Hepatocyte (in vitro differentiated cells): Measurements from ENCODE around the gene OR52H1.

Experiments
- EZH2 ChIP-seq: fragments of 200-600 bp; sonication (generic); IDR thresholded peaks from 2 replicates; pipeline ENCODE4 v1.6.1; 2016; ENCODE audit warnings: antibody characterized with exemption, mild to moderate bottlenecking, borderline replicate concordance
- EZH2phosphoT487 ChIP-seq: fragments of 200-600 bp; sonication (generic); IDR thresholded peaks from one replicate; pipeline ENCODE4 v1.6.1; 2018; ENCODE audit warnings: antibody characterized with exemption, mild to moderate bottlenecking, low read depth, moderate library complexity; ENCODE audit not compliant: unreplicated experiment, severe bottlenecking
- TF ChIP-seq, protein P1 (sequence below): fragments of 200-600 bp; sonication (generic); IDR thresholded peaks from 2 replicates; pipeline ENCODE4 v1.5.1; 2016; ENCODE audit warnings: antibody characterized with exemption, mild to moderate bottlenecking; ENCODE audit not compliant: poor library complexity

DNA sequence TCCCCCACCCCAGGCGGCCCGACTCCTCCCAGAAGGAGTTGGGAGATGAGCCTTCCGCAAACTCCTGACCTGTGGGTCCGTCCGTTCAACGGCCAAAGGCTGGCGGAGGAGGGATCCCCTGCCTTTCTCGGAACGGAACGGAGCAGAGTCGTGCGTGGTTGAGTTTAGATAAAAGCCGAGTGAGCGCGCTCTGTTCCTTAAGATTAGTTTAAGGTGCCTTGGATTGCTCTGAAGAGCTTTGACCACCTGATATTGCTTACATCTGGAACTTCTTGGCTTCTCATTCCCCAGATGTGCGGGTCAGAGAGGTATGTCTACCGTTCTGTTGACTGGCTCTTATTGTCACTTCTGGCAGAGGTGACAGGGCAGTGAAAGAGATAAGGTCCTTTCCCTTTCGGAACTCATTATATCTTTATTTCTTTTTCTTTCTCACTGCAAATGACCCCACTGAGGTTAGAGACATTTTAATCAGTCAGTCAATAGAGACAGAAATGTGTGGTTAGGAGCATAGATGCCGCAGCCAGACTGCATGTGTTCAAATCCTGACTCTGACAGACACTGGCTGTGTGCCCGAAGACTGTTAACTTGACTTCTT lies 48.4 kb upstream of the OR52H1 start, which contains the start of gene TRIM6:
- TF ChIP-seq EZH2, result no peak
- TF ChIP-seq, protein P1, sequence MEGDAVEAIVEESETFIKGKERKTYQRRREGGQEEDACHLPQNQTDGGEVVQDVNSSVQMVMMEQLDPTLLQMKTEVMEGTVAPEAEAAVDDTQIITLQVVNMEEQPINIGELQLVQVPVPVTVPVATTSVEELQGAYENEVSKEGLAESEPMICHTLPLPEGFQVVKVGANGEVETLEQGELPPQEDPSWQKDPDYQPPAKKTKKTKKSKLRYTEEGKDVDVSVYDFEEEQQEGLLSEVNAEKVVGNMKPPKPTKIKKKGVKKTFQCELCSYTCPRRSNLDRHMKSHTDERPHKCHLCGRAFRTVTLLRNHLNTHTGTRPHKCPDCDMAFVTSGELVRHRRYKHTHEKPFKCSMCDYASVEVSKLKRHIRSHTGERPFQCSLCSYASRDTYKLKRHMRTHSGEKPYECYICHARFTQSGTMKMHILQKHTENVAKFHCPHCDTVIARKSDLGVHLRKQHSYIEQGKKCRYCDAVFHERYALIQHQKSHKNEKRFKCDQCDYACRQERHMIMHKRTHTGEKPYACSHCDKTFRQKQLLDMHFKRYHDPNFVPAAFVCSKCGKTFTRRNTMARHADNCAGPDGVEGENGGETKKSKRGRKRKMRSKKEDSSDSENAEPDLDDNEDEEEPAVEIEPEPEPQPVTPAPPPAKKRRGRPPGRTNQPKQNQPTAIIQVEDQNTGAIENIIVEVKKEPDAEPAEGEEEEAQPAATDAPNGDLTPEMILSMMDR, result no peak
- no peak for TF ChIP-seq EZH2phosphoT487
